ENCODE results near the gene GNAI3.
"Not testable (repeated sequence)": the region's sequence is repeated elsewhere in the genome, so short reads cannot be mapped to it uniquely, and the experiment has no call there.

The GNAI3 gene

GRCh38 chr1:109637446-109637845 is 89.0 kb downstream of the GNAI3 start:
- no peak for DNase-seq (ENCODE audit: low read depth)

GRCh38 chr1:109639063-109639840 is 90.8 kb downstream of the GNAI3 start:
- DNase-seq (ENCODE audit: low read depth) = no peak

DNA sequence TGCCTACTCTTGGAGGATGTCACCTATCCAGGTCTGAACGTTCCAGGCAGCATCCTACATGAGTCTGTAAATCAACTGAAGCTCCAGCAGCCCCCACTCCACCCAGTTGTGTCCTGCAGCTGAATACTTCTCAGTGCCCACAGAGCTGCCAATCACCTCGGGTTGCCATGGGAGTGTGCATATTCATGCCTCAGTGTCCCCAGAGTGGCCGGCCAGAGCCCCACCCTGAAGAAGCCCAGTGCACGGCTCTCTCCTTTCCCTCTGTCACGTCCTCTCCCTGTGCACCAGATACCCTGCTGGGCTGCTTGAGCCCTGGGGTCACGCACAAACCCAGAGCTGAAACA is 91.4 kb downstream of the GNAI3 start:
- no peak for DNase-seq (ENCODE audit: low read depth)

GRCh38 chr1:109640285-109640865 is 92.0 kb downstream of the GNAI3 start:
- peak; percentile 34 for DNase-seq (ENCODE audit: low read depth)

GRCh38 chr1:109641078-109641740 is 92.8 kb downstream of the GNAI3 start:
- no peak for DNase-seq (ENCODE audit: low read depth)

DNA sequence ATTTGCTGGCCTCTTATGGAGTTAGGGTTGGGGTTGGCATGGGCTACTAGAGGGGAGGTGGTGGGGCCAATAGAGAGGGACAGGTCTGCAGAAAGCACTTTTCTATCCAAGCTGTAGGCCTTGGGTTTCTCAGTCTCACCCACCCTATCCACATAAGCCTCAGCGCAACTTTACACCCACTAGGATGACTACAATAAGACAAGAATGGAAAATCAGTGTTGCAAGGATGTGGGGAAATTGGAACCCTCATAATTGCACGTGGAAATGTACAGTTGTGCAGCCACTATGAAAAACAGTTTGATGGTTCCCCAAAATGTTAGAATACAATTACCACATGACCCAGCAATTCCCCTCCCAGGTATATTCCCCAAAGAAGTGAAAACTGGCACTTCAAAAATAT is 93.4 kb downstream of the GNAI3 start:
- no peak for DNase-seq (ENCODE audit: low read depth)

DNA sequence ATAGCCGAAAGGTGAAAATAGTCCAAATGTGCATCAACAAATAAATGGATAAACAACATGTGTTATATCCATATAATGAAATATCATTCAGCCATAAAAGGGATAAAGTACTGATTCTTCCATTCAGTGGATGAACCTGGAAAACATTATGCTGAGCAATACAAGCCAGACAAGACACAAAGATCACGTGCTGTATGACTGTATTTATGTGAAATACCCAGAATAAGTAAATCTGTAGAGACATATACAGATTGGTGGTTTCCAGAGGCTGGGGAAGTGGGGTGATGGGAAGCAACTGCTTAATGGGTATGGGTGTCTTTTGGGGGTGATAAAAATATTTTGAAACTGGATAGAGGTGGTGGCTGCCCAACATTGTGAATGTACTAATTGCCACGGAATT is 94.2 kb downstream of the GNAI3 start:
- no peak for DNase-seq (ENCODE audit: low read depth)

DNA sequence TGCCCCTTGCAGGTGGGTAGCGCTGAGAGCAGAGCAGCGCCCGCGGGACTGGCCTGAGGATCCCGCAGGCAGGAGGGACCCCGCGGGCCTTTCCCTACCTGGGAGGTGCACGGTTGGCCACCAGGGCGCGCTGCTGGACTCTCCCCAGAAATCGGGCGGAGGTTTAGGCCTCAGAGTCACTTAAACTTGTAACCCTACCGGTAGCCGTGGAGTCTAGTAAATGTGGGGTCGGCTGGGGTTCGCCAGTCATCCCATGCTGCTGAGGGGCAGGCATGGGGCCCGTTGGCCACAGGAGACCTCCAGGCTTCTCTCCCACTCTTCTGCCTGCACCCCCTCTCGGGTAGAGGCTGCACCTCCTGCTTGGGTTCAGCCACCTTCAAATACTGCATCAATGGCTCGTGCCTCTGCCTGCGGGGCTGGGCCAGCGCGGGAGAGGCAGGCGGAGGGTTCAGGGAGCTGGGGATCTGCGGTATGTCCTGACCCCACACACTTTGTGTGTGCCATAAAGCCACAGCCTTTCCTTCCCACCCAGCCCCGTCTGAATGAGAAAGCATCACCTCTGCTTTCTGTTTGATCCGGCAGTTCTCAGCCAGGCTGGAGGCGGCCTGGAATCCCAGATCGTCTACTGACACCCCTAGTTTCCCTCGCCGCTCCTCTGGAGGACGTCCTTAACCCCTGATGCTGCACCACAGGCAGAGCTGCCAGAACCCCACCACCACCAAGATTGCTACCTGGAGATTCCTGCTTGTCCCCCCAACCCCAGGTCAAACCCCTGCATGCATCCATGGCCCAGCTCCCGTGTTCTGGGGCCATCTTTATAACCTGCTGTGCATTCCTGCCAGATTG is 95.2 kb downstream of the GNAI3 start:
- peak; percentile 44 for DNase-seq (ENCODE audit: low read depth)

DNA sequence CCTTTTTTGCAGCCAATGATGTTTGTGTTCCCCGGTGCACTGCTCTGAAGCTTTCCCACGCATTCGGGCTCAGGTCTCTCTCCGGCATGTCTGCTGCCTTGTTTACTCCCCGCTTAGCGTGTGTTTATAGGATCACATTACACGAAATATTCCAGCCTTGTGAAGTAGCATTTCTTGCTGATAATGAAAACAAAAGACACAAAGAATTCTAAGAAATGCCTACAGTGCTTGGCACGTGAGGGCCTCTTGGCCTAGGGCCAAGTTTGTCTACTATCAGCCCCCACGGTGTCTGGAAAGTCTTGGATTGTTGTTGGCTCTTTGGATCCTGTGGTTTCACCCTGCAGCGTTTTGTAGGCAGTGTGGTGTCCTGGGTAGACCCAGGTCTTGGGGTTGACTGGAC is 96.3 kb downstream of the GNAI3 start:
- no peak for DNase-seq (ENCODE audit: low read depth)

DNA sequence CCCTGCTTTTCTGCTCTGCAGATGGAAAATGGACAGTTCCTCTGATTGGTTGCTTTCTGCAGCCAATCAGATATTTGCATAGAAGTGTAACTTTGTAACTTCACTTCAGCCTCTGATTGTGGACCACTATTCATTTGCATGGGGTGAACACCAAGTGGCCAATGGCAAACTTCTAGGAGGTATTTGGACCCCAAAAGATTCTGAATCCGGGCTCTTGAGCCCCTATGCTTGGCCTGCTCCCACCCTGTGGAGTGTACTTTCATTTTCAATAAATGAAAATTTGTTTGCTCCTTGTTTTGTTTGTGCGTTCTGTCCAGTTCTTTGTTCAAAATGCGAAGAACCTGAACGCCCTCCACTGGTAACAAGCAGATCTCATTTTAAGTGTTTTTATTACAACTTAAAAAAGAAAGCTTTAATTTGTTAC is 101.1 kb downstream of the GNAI3 start:
- peak; percentile 25 for DNase-seq (ENCODE audit: low read depth)

DNA sequence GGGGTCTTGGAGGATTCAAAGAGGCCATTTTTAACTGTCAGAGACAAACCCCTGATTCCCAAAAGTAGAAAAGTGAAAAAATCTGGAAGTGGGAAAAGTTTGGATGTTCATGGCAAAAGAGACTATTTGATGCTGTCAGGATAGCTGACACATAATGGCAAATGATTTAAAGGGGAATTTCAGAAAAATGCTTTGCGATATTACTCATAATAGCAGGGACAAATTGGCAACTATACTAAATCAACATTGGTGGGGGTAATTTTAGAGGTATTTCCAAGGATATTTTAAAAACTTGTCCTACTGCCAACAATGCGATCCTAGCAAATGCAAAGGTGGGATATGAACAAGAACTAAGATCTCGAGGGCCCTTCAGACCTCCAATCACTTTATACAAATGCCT is 102.2 kb downstream of the GNAI3 start:
- no peak for DNase-seq (ENCODE audit: low read depth)

- DNase-seq (ENCODE audit: low read depth) = no peak
Measured at GRCh38 chr1:109652402-109652801, 104.0 kb downstream of the GNAI3 start.

DNA sequence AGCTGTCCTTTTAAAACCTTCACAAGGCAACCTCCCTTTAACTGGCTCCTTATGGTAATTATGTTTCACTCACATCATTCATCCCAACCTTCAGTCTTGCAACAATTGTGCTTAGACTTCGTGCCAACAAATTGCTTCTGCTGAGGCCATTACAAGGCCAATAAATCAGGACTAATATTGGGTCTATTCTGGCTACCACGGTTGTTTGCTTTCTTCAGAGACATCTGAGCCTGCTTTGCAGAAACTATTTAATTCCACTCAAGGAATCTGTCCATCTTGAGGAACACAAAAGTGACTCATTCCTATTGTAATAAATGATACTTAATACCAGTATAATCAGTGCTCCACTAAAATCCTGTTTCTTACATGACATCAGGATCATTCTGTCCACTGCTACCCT is 104.9 kb downstream of the GNAI3 start:
- DNase-seq (ENCODE audit: low read depth) = no peak

DNA sequence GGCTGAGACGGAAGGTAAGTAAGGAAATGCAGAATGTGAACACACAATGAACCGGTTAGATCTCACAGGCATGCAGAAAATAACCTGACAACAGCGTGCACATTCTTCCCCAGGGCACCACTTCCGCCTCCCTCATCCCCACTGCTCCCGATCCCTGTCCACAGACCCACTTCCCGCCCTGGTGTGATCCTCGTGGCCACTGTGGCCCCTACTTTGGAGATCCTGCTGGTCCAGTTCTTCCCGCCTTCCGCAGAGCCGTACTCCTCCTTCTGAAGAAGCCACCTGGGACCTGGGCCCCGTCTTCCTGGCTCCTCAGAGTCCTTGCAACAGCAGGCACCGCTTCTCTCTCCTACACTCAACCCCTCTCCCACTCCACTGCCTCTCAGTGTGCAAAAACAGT is 106.1 kb downstream of the GNAI3 start:
- no peak for DNase-seq (ENCODE audit: low read depth)

- peak; percentile 67 for DNase-seq (ENCODE audit: low read depth)
Measured at GRCh38 chr1:109655615-109656519, 107.5 kb downstream of the GNAI3 start, which contains the start of gene GSTM4. GSTM4 (plus strand) TSS chr1:109656099; CDS start chr1:109656390, 291 bp downstream.

- no peak for DNase-seq (ENCODE audit: low read depth)
Measured at GRCh38 chr1:109657395-109657794, 109.0 kb downstream of the GNAI3 start.

DNA sequence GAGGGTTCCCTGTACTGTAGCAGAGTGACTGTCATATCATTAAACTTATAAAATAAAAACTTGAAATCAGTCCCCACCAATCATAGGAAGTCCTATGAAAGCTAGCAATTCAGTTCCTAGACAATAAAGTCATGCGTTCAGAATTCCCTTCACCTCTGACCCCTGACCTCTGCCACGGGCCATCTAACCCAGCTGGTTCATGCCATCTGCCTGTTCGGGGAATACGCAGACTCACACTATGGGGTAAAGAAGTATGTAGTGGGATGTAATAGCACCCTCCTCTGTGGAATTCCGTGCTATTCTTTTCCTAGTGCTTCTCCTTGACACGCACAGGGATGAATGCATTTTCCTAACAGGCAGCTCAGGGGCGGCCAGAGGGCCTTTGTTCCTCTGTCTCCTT is 109.6 kb downstream of the GNAI3 start:
- DNase-seq (ENCODE audit: low read depth) = no peak

GRCh38 chr1:109658533-109659042 is 110.2 kb downstream of the GNAI3 start:
- no peak for DNase-seq (ENCODE audit: low read depth)

DNA sequence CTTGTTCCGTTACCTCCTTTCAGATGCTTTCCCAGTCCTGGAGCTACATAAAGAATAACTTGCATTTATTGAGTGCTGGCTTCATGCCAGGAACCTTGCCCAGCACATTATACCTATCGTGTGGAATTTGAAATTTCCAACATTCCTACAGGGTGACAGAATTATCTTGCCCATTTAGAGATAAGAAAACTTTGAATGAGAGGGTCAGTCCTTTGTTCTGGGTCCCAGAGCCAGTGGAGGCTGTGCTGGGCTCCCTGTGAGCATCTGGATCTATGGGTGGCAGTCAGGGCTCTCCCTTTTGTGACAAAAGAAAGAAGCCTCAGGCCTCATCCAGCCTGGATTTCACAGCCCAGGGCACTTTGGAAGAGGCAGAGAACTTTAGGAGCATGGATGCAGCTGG is 110.7 kb downstream of the GNAI3 start:
- no peak for DNase-seq (ENCODE audit: low read depth)

- no peak for DNase-seq (ENCODE audit: low read depth)
Measured at GRCh38 chr1:109659997-109660690, 111.7 kb downstream of the GNAI3 start.

DNA sequence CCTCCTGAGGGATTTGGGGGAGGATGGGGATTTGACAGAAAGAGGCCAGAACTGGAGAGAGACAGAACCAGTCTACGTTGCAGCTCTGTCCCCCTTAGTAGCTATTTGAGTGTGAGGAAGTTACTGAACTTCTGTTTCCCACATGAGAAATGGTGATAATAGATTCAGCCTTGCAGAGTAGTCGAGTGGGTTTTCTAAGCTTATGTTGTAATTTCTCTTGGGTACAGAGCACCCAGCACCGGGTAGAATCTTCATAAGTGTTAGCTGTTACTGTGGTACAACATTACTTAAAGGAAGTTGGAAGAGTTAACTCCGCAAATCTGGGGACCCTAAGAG is 112.2 kb downstream of the GNAI3 start:
- not testable (repeated sequence) for DNase-seq (ENCODE audit: low read depth)
